Measurements from ENCODE around the gene DUOX2.
"Not testable (repeated sequence)": the region's sequence is repeated elsewhere in the genome, so short reads cannot be mapped to it uniquely, and the experiment has no call there.

DNA sequence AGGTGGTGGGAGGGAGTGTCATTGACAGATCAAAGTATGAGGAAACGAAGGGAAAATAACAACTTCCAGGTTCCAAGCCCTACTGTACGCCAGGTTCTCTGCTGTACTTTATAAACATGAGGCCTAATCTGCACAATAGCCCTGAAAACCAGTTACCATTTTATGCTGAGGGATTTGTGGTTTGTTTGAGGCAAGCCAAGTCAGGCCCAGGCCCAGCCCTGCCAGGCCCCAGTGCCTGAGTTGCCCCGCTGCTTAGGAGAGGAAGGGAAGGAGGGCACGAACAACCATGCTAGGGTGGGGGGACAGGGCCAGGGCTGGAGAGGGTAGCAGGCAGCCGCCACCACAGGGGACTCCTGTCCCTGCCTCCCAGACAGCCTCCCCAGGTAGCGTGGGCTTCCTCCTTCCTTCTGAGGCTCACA is 44.0 kb downstream of the DUOX2 start:
- TF ChIP-seq, protein P1, sequence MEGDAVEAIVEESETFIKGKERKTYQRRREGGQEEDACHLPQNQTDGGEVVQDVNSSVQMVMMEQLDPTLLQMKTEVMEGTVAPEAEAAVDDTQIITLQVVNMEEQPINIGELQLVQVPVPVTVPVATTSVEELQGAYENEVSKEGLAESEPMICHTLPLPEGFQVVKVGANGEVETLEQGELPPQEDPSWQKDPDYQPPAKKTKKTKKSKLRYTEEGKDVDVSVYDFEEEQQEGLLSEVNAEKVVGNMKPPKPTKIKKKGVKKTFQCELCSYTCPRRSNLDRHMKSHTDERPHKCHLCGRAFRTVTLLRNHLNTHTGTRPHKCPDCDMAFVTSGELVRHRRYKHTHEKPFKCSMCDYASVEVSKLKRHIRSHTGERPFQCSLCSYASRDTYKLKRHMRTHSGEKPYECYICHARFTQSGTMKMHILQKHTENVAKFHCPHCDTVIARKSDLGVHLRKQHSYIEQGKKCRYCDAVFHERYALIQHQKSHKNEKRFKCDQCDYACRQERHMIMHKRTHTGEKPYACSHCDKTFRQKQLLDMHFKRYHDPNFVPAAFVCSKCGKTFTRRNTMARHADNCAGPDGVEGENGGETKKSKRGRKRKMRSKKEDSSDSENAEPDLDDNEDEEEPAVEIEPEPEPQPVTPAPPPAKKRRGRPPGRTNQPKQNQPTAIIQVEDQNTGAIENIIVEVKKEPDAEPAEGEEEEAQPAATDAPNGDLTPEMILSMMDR (IDR thresholded peaks at IDR 0.05) = not testable (repeated sequence)
- not testable (repeated sequence) for TF ChIP-seq EZH2 (IDR thresholded peaks at IDR 0.05; ENCODE audit: borderline replicate concordance, insufficient read depth, low read depth, low read length, poor library complexity, severe bottlenecking)

Measured in B cell (primary cell).